Activated gamma-delta T cell treated with anti-CD3 and anti-CD28 coated beads, Interleukin-2, amount 50 U/mL, for 16 hours (primary cell): ENCODE data around the gene MLEC.
"Not testable (repeated sequence)": the region's sequence is repeated elsewhere in the genome, so short reads cannot be mapped to it uniquely, and the experiment has no call there.

Source experiments
- DNase-seq: peaks from one replicate; pipeline ENCODE4 v3.0.0-alpha.2; 2020; ENCODE audit warnings: low read depth

MLEC gene

GRCh38 chr12:120720987-120721801 is 34.2 kb downstream of the MLEC start:
- no peak for DNase-seq

- no peak for DNase-seq
Observed at GRCh38 chr12:120721866-120722265, 34.9 kb downstream of the MLEC start.

GRCh38 chr12:120722784-120723183 is 35.8 kb downstream of the MLEC start:
- no peak for DNase-seq

- no peak for DNase-seq
Observed at GRCh38 chr12:120724720-120725119, 37.8 kb downstream of the MLEC start.

- DNase-seq = no peak
Observed at GRCh38 chr12:120725151-120725658, 38.3 kb downstream of the MLEC start.

GRCh38 chr12:120725659-120726509 is 38.9 kb downstream of the MLEC start, which contains the start of gene ACADS:
TSS of gene ACADS (plus strand) at chr12:120725826. CDS start at chr12:120725886, 60 bp downstream.
- peak; percentile 81 for DNase-seq

- no peak for DNase-seq
Observed at GRCh38 chr12:120726510-120726793, 39.5 kb downstream of the MLEC start.

GRCh38 chr12:120726961-120727360 is 40.0 kb downstream of the MLEC start:
- DNase-seq = no peak

- not testable (repeated sequence) for DNase-seq
Observed at GRCh38 chr12:120732198-120732597, 45.2 kb downstream of the MLEC start.

GRCh38 chr12:120733574-120733973 is 46.6 kb downstream of the MLEC start:
- DNase-seq = no peak

GRCh38 chr12:120734210-120734609 is 47.3 kb downstream of the MLEC start:
- DNase-seq = no peak

- no peak for DNase-seq
Observed at GRCh38 chr12:120735181-120735580, 48.2 kb downstream of the MLEC start.

GRCh38 chr12:120736404-120737331 is 49.7 kb downstream of the MLEC start:
- no peak for DNase-seq

GRCh38 chr12:120737557-120738251 is 50.8 kb downstream of the MLEC start:
- no peak for DNase-seq

- DNase-seq = no peak
Observed at GRCh38 chr12:120738252-120739030, 51.5 kb downstream of the MLEC start.

GRCh38 chr12:120739031-120739762 is 52.2 kb downstream of the MLEC start:
- no peak for DNase-seq

GRCh38 chr12:120739821-120740613 is 53.1 kb downstream of the MLEC start:
- DNase-seq = no peak

- DNase-seq = no peak
Observed at GRCh38 chr12:120740871-120741270, 53.9 kb downstream of the MLEC start.
